Caki2 (cell line): Measurements from ENCODE around the gene BCAS3. TPM values are rescaled to one million over a fixed set of nuclear protein-coding genes. Genes with fewer than 3 reads are reported as not detected.
"Not testable (repeated sequence)": the region's sequence is repeated elsewhere in the genome, so short reads cannot be mapped to it uniquely, and the experiment has no call there.

Experiments used
- DNase-seq: peaks from one replicate; pipeline ENCODE4 v3.0.0-alpha.2; 2015; ENCODE audit warnings: low read depth
- in situ Hi-C: cut with HindIII; loops from 2 replicates; pipeline ENCODE4 v1.10.0; 2016; ENCODE audit warnings: low sequenced_read_pairs, low pct_unique_long_range_greater_than_20kb, mixed read lengths
- total RNA-seq: library from RNA; depleted of rRNA; stranded (reverse); fragments of >200 nt; shearing (Covaris generic); gene quantifications from 2 replicates; pipeline ENCODE4 v1.2.3, GENCODE V29; 2014; ENCODE audit warnings: low replicate concordance

Gene BCAS3
- total RNA-seq, 1 experiment from 2014 or later = 10.3 TPM

DNA sequence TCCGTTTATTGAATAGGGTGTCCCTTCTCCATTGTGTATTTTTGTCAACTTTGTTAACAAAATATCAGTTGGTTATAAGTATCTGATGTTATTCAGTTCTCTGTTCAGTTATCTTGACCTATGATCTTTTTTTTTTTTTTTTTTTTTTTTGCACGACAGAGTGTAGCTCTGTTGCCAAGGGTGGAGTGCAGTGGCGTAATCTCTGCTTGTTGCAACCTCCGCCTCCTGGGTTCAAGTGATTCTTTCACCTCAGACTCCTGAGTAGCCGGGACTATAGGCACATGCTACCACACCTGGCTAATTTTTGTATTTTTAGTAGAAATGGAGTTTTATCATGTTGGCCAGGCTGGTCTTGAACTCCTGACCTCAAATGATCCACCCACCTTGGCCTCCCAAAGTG, 215.8 kb downstream of the BCAS3 start:
- DNase-seq = no peak
- in situ Hi-C loops = no loop called here

GRCh38 chr17:60896996-60897395, 219.3 kb downstream of the BCAS3 start:
- no peak for DNase-seq
- in situ Hi-C loops = no loop called here

DNA sequence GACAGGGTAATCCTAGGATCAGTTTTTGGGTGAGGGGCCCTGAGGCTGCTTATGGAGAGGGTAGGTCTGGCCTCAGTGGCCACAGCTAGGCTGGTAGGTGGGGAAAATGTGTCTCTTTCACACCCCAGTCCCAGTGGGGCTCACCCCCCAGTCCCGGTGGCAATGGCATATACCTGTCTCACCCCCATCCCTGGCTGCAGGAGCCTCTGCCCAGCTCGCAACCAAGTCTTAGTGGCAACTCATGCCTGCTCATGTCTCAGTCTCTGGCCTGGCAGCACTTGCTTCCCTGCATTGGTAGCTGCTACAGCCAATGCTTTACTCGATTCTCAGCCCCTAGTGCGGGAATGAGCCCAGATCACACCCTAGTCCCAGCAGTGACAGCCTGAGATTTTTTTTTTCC, 221.5 kb downstream of the BCAS3 start:
- in situ Hi-C loops = no loop called here

GRCh38 chr17:60900688-60901087, 223.0 kb downstream of the BCAS3 start:
- no peak for DNase-seq
- in situ Hi-C loops = no loop called here

More for the DNA sequence above, 221.5 kb downstream of the BCAS3 start:
- DNase-seq = no peak

- in situ Hi-C loops = no loop called here
- no peak for DNase-seq
Measured at GRCh38 chr17:60901242-60901641, 223.6 kb downstream of the BCAS3 start.

- in situ Hi-C loops = no loop called here
- no peak for DNase-seq
Measured at GRCh38 chr17:60901806-60902205, 224.2 kb downstream of the BCAS3 start.

DNA sequence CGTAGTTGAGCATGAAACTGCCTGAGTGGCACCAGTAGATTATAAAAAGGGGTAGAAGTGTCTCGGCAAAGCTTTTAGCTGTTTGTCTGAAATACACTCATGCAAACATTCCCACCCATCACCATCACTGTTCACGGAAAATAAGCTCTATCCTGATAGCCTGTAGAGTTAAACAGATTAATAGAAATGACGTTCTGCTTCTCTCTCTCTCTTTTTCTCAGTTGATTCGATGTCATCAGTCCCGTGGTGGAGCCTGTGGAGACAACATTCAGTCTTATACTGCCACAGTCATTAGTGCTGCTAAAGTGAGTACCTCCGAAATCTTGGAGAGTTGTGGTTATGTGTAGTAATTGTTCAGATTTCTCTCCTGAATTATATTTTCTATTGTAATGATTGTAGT, 224.7 kb downstream of the BCAS3 start:
- in situ Hi-C loops = no loop called here
- no peak for DNase-seq

DNA sequence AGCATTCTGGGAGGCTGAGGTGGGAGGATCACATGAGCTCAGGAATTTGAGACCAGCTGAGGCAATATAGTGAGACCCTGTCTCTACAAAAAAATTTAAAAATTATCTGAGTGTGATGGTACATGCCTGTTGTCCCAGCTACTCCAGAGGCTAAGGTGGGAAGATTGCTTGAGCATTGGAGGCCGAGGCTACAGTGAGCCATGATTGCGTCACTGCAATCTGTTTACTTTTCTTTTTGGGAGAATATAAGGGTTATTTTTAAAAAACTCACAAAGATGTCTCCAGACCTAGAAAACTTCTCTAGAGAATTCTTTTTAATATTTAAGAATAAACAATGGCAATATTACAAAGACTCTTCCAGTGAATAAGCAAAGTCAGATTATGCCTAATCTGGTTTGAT, 226.9 kb downstream of the BCAS3 start:
- in situ Hi-C loops = no loop called here

DNA sequence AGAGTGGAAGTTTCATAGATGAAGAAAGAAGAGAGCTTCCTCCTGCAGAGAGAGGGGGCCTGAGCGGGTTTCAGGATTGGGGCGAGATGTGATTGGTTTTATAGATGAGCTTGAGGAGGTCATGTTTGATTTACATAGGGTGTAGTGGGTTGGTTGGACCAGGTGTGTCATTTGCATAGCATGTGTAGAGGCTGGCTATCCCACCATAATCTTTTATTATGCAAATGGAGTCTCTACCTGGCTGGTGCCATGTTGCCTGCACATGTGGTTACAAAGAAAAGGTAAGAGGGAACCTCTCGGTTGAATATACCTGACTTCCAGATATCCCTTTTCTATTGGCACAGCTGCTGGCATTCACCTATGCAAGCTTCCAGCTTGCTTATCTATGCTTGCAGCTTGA, 228.1 kb downstream of the BCAS3 start:
- DNase-seq = no peak
- in situ Hi-C loops = no loop called here

More for the DNA sequence above, 226.9 kb downstream of the BCAS3 start:
- DNase-seq = no peak

DNA sequence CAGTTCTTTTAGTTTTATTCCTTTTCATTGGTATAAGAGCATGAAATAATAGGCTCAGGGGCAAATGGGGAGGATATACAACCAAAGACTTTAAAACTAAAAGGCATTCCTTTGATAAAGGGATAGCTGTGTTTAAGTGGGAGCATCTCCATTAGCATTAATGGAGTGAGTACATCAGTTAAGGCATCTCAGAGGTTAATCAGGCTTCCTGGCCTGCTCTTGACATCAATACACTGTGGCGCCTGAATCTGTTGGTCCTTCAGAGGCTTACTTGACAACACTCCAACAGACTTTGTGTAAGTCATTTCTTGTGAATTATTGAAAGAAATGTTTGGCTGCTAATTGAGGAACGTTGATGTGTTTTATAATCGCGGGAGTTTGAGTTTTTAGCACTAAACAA, 230.7 kb downstream of the BCAS3 start:
- no peak for DNase-seq
- in situ Hi-C loops = no loop called here

DNA sequence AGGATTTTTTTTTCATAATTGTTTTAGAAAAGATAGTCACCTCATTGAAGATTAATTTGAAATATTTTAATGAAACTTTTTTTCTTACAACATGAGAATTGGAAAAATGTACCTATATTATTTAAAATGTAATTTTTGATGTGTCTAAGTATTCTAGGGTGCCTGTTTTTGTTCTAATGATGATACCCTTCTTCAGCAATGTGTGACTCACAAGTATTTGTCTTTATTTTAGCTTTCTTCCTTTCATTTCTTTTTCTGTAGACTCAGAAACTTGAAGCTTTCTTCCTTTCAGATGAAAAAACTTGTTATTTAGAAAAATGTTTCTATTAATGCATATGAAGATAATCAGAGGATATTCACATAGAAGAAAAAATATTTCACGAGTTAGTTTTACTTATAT, 231.8 kb downstream of the BCAS3 start:
- DNase-seq = no peak
- in situ Hi-C loops = no loop called here

GRCh38 chr17:60910415-60910814, 232.8 kb downstream of the BCAS3 start:
- in situ Hi-C loops = no loop called here
- DNase-seq = no peak

GRCh38 chr17:60914078-60914477, 236.4 kb downstream of the BCAS3 start:
- no peak for DNase-seq
- in situ Hi-C loops = no loop called here

DNA sequence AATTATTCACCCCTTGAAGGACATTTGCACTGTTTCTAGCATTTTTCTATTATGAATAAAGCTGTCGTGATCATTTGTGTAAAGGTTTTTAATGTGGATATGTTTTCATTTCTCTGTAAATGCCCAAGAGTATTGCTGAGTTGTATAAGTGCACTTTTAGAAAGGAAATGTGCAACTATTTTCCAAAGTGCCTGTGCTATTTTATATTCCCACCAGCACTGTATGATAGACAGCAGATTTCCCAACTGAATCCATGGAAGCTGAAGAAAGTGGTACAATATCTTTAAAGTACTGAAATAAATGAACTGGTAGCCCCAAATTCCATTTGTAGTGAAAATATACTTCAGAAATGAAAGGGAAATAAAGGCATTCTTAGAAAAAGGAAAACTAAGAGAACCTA, 238.4 kb downstream of the BCAS3 start:
- no peak for DNase-seq
- in situ Hi-C loops = no loop called here

DNA sequence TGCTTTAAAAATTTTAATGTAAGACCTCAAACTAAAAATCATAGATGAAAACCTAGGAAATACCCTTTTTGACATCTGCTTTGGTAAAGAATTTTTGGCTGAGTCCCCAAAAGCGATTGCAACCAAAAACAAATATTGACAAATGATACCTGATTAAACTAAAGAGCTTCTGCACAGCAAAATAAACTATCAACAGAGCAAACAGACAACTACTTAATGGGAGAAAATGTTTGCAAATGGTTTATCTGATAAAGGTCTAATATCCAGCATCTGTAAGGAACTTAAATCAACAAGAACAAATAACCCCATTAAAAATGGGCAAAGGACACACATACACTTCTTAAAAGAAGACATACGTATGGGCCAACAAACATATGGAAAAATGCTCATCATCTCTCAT, 242.5 kb downstream of the BCAS3 start:
- no peak for DNase-seq
- in situ Hi-C loops = no loop called here

DNA sequence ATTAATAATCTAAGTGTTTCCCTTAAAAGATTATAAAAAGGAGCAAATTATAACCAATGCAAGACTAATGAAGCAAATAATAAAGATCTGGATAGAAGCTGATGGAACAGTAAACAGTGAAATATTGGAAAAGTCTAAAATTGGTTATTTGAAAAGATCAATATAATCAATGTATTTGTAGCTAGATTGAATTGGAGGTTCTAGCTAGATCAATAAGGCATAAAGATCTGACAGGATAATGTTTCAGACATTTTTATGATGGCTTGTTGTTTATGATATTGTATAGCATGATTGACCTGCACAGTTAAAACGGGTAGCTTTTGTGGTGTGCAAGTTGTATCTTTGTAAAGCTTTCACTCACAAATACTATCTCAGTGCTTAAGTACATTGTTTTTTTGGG, 245.3 kb downstream of the BCAS3 start:
- DNase-seq = no peak

GRCh38 chr17:60926466-60927183, 249.0 kb downstream of the BCAS3 start:
- DNase-seq = no peak
- in situ Hi-C loops = no loop called here

More for the DNA sequence above, 245.3 kb downstream of the BCAS3 start:
- in situ Hi-C loops = no loop called here

- no peak for DNase-seq
- in situ Hi-C loops = no loop called here
Measured at GRCh38 chr17:60933739-60934138, 256.1 kb downstream of the BCAS3 start.

- DNase-seq = no peak
- in situ Hi-C loops = no loop called here
Measured at GRCh38 chr17:60934723-60935122, 257.1 kb downstream of the BCAS3 start.

GRCh38 chr17:60935991-60936390, 258.3 kb downstream of the BCAS3 start:
- in situ Hi-C loops = not testable (repeated sequence)

More at GRCh38 chr17:60935991-60936390, 258.3 kb downstream of the BCAS3 start:
- not testable (repeated sequence) for DNase-seq
